Ovary (tissue), 3 donors: ENCODE measurements around the gene RAB8B.

Source experiments
- POLR2A ChIP-seq: fragments of 450-650 bp; IDR thresholded peaks from one replicate; pipeline ENCODE4 v1.6.1; 2017; ENCODE audit warnings: antibody characterized with exemption, mild to moderate bottlenecking, moderate library complexity
- TF ChIP-seq, protein P1 (sequence below), 3 donors: fragments of 450-650 bp in 2 of 3; fragments of 200-600 bp in 1 of 3; IDR thresholded peaks; one replicate each; pipeline versions ENCODE4 v1.5.1 to v1.8.0; 2016 to 2022; ENCODE audit warnings: antibody characterized with exemption in 3 of 3, mild to moderate bottlenecking in 1 of 3
- donor health status: DM: no; HTN: no; CAD: no.

DNA sequence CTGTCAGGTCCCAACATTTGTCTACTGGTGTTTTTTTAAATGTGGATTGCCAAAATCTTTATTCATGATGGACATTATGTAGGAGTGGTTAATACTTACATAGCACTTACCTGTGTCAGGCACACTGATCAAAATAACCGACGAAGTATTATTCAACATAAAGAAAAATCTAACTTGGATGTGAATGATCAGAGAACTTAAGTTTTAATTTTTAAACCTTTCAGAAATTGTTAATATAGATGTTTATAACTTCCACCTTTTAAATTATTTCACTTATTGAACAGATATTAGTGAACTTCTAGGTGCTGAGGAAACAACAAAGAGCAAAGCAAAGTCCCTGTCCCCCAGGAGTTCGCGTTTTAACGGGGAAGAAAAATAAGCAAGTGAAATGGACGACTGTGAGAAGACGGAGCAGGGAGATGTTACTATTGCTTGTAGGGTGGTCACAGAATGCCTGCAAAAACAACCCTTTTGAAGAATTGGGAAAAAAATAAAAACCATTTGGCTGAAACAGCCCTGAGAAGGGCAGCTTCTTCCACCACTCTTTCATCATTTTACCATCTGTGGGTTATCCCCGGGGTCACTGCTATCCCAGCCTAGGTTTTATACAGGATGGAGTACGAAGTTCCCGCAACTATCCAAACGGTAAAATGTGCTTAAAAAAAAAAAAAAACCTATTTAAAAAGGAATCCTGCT lies 87.1 kb downstream of the RAB8B start:
- TF ChIP-seq, protein P1, sequence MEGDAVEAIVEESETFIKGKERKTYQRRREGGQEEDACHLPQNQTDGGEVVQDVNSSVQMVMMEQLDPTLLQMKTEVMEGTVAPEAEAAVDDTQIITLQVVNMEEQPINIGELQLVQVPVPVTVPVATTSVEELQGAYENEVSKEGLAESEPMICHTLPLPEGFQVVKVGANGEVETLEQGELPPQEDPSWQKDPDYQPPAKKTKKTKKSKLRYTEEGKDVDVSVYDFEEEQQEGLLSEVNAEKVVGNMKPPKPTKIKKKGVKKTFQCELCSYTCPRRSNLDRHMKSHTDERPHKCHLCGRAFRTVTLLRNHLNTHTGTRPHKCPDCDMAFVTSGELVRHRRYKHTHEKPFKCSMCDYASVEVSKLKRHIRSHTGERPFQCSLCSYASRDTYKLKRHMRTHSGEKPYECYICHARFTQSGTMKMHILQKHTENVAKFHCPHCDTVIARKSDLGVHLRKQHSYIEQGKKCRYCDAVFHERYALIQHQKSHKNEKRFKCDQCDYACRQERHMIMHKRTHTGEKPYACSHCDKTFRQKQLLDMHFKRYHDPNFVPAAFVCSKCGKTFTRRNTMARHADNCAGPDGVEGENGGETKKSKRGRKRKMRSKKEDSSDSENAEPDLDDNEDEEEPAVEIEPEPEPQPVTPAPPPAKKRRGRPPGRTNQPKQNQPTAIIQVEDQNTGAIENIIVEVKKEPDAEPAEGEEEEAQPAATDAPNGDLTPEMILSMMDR (IDR thresholded peaks at IDR 0.05), result no peak
- TF ChIP-seq POLR2A, result no peak
